ENCODE results near the gene HOMER3.
"Not testable (repeated sequence)": the region's sequence is repeated elsewhere in the genome, so short reads cannot be mapped to it uniquely, and the experiment has no call there.

The HOMER3 gene

GRCh38 chr19:18922228-18922985 is 18.6 kb downstream of the HOMER3 start:
- no peak for DNase-seq

DNA sequence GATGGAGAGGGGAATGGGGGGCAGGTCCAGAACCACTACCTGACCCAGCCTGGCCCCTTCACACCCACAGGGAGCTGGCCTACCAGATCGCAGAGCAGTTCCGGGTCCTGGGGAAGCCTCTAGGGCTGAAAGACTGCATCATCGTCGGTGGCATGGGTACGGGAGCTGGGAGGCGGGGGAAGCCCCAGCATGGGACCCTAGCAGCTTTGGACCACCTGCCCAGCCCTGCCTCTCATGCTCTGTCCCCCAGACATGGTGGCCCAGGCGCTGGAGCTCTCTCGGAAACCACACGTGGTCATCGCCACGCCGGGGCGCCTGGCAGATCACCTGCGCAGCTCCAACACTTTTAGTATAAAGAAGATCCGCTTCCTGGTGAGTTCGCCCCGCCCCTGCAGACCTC is 19.4 kb downstream of the HOMER3 start:
- no peak for DNase-seq

DNA sequence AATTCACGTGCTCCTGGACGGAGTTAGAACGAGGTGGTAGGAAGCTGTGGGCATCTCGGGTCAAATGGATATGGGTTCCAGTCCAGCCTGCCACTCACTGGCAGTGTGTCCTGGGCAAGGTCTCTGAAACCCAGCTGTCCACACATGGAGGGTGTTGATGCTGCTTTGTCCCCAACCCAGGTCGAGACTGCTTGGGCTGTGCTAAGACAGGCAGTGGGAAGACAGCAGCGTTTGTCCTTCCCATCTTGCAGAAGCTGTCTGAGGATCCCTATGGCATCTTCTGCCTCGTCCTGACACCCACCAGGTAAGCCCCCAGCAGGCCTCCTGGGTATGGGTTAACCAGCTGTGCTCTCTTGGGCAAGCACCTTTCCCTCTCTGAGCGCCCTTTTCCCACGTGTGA is 20.6 kb downstream of the HOMER3 start:
- no peak for DNase-seq

DNA sequence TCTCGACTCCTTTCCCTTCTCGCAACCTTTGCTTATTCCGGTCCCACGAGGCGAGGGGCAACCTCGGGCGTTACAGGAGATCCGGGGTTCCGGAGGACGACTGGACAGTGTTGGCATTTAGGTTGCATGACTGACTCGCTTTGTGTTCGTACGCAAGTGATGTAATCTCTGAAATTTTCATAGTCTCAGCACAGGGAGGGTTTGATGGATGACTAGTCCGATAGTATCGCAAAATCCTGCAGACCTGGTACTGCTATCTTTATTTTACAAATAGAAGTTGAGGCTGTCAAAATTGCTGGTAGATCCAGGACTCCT is 21.2 kb downstream of the HOMER3 start:
- no peak for DNase-seq

DNA sequence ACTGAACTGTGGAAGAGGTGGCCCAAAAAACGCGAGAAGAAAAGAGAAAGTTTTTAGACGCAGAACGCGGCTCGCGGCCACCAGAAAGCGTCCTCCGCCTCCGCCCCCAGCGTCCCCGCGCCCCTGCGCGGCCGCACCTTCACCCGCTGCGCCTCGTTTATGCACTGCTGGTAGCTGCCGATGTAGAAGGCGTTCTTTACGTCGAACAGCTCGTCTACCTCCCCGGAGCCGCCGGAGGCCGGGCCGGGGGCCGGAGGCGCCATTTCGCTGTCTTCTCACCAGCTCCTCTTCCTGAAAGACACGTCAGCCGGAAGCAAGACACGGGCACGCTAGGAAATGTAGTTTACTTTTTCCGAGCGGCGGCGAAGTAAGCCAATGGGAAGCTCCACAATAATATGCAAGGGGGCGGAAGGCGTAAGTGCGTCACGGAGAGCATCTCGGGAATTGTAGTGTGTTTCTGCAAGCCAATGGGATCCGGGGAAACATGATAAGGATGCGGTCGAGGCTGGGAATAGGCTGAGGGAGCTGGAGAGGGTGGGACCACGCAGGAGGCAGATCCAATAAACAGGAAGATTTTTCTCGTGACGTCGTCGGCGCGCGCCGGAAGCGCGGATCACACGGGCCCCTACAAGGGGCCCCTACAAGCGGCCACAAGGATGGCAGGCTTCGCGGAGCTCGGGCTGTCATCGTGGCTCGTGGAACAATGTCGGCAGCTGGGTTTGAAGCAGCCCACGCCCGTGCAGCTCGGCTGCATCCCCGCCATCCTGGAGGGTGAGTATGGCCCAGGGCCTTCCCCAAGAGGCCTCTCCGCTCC is 21.7 kb downstream of the HOMER3 start, which contains the start of the genes COPE and DDX49:
TSS of gene COPE (minus strand) at position 302 of the 814 bp plus-strand sequence. CDS start at position 263, 39 bp downstream.
TSS of gene DDX49 (plus strand) at position 630 of the 814 bp plus-strand sequence. CDS start at position 657, 27 bp downstream.
- DNase-seq = peak; percentile 98

DNA sequence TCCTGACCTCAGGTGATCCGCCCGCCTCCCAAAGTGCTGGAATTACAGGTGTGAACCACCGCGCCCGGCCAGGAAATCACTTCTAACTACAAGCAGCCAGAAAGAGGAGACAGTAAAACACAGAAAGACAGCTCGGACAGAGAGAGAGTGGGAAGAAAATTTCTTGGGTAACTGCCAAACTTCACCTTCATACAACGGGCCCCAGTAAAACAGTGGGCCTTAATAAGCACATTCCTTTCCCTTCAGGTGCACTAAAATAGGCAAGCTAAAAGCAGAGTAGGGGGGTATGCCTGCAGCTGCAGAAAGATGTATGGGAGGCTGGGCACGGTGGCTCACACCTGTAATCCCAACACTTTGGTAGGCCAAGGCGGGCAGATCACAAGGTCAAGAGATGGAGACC is 23.4 kb downstream of the HOMER3 start:
- not testable (repeated sequence) for DNase-seq

- DNase-seq = no peak
Observed at GRCh38 chr19:18915639-18916038, 25.4 kb downstream of the HOMER3 start.

GRCh38 chr19:18913466-18913865 is 27.6 kb downstream of the HOMER3 start:
- no peak for DNase-seq

GRCh38 chr19:18912933-18913332 is 28.1 kb downstream of the HOMER3 start:
- no peak for DNase-seq

- DNase-seq = no peak
Observed at GRCh38 chr19:18910801-18911436, 30.1 kb downstream of the HOMER3 start.

GRCh38 chr19:18910010-18910409 is 31.0 kb downstream of the HOMER3 start:
- no peak for DNase-seq

DNA sequence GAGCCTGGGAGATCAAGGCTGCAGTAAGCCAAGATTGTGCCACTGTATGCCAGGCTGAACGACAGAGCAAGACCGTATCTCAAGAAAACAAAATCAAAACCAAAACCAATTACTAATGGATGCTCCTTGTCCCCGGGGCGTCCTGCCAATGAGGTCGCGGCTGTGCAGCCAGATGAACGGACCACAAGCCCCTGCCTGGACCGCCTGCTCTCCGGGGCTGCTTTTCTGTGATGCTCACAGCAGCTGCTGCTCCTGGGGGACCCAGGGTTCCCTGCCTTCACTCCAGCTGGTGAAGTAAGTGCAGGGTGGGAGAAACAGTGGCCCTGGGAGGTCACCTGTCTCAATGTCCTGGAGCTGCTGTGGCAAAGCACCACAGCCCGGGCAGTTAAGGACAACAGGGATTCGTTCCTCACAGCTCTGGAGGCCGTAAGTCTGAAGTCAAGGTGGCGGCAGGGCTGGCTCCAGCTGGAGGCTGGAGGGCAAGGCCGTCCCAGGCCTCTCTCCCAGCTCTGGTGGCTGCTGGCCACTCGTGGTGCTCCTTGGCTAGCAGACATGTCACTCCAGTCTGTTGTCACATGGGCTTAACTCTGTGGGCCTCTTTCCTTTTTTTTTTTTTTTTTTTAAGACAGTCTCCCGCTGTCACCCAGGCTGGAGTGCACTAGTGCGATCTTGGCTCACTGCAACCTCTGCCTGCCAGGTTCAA is 31.9 kb downstream of the HOMER3 start:
- no peak for DNase-seq

- no peak for DNase-seq
Observed at GRCh38 chr19:18906605-18907519, 34.2 kb downstream of the HOMER3 start.

GRCh38 chr19:18905513-18906236 is 35.3 kb downstream of the HOMER3 start:
- no peak for DNase-seq

- no peak for DNase-seq
Observed at GRCh38 chr19:18905058-18905456, 36.0 kb downstream of the HOMER3 start.

DNA sequence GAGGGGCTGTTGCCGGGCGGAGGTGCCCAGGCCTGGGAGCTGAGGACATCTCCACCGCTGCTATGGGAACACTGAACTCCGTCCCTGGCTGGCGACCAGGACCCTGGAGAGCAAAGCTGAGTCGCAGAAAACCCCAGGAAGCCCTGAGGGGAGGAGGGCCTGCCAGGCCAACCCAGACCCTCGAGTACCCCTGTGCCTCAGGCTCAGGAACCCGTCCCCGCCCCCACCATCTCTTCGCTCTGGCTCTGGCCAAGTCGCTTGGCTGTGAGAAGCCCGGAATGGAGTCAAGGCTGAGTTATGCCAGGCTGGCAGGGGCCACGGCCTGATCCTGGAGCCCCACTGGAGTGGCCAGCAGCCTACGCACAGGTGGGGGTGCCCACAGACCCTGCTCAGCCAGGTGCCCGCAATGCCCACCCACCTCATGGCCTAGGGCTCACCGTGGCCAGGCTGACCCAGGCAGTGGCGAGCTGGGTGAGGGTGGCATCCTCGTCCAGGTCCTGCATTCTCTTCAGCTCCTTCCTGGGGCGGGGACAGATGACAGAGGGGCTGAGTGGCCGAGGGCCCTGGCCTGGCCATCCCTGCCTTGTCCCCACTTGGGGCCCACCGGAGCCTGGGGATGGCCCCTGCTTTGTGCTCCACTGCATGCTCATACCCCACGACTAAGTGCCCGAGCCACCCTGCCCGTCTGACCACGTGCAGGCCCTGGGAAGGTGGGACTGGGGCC is 36.5 kb downstream of the HOMER3 start:
- DNase-seq = no peak

GRCh38 chr19:18903156-18904037 is 37.6 kb downstream of the HOMER3 start:
- DNase-seq = no peak

DNA sequence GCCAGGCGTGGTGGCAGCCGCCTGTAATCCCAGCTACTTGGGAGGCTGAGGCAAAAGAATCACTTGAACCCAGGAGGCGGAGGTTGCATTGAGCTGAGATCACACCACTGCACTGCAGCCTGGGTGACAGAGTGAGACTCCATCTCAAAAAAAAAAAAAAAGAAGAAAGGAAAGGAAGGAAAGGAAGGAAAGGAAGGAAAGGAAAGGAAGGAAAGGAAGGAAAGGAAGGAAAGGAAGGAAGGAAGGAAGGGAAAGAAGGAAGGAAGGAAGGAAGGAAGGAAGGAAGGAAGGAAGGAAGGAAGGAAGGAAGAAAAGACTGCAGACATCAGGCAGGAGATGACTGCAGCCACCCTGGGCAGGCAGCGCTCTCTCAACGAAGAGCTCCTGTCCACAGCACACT is 38.5 kb downstream of the HOMER3 start:
- DNase-seq = not testable (repeated sequence)

GRCh38 chr19:18901491-18901890 is 39.5 kb downstream of the HOMER3 start:
- no peak for DNase-seq
